Ascending aorta (tissue), 2 donors: ENCODE measurements around the gene TRERF1. TPM values are rescaled to one million over a fixed set of nuclear protein-coding genes. Genes with fewer than 3 reads are reported as not detected.

Experiments
- DNase-seq, 2 donors: peaks; one replicate each; pipeline ENCODE4 v3.0.0-alpha.2; 2019; ENCODE audit warnings: low spot score in 2 of 2
- H3K27ac ChIP-seq, 2 donors: fragments of 200-600 bp; sonication (generic); one replicate each; pipeline ENCODE4 v1.5.1; 2016 to 2017; ENCODE audit warnings: mild to moderate bottlenecking in 1 of 2
- H3K27me3 ChIP-seq: fragments of 200-600 bp; sonication (generic); one replicate; pipeline ENCODE4 v1.5.1; 2017
- H3K36me3 ChIP-seq, 2 donors: fragments of 200-600 bp; sonication (generic); one replicate each; pipeline ENCODE4 v1.5.1; 2016
- H3K4me1 ChIP-seq, 2 donors: fragments of 200-600 bp; sonication (generic); one replicate each; pipeline ENCODE4 v1.5.1; 2016 to 2017; ENCODE audit warnings: mild to moderate bottlenecking in 1 of 2
- H3K4me3 ChIP-seq, 2 donors: fragments of 200-600 bp; sonication (generic); one replicate each; pipeline ENCODE4 v1.5.1; 2016 to 2017; ENCODE audit warnings: mild to moderate bottlenecking in 1 of 2
- H3K9me3 ChIP-seq, 2 donors: fragments of 200-600 bp; sonication (generic); one replicate each; pipeline ENCODE4 v1.5.1; 2016
- CTCF ChIP-seq, 3 experiments: fragments of 200-600 bp in 2 of 3; fragments of 450-650 bp in 1 of 3; sonication (generic) in 2 of 3; IDR thresholded peaks; one replicate each; pipeline ENCODE4 v1.5.1; 2016 to 2019; ENCODE audit warnings: antibody characterized with exemption in 3 of 3, mild to moderate bottlenecking in 1 of 3, moderate library complexity in 1 of 3
- intact Hi-C: fragments of 100-400 bp; cut with DNase I; formaldehyde crosslinking; loops from one replicate; pipeline ENCODE4 v1.15.1; 2023
- total RNA-seq: library from RNA; depleted of rRNA; stranded (reverse); fragments of >200 nt; gene quantifications from one replicate; pipeline ENCODE4 v1.1.0, GENCODE V29; 2016

TRERF1 gene
- total RNA-seq, 1 donor from 2014 or later: 34.1 TPM

- Histone ChIP-seq H3K9me3 (no peaks in the 10 kb centered on the region), H3K4me3 (no peak overlapping the region), H3K27ac (no peak overlapping the region), H3K27me3 (no peaks in the 10 kb centered on the region), H3K36me3 (peaks cover 0 to 16% of the 10 kb centered on the region in 2 donors), H3K4me1 (no peaks in the 10 kb centered on the region)
- DNase-seq: no peak
- intact Hi-C loops: no loop called here
- TF ChIP-seq CTCF (IDR thresholded peaks at IDR 0.05): no peak
These were observed 219.7 kb downstream of the TRERF1 start for GRCh38 chr6:42232035-42232434.

GRCh38 chr6:42230345-42231321 lies 221.1 kb downstream of the TRERF1 start:
- no peak for TF ChIP-seq CTCF (IDR thresholded peaks at IDR 0.05)
- H3K4me3 ChIP-seq: no peak overlapping the region
- no peak for DNase-seq
- intact Hi-C loops: no loop called here
- no peaks in the 10 kb centered on the region for H3K9me3 ChIP-seq
- H3K4me1 ChIP-seq: no peaks in the 10 kb centered on the region
- H3K27me3 ChIP-seq: no peaks in the 10 kb centered on the region
- H3K27ac ChIP-seq: no peak overlapping the region
- peaks cover 0 to 10% of the 10 kb centered on the region in 2 donors for H3K36me3 ChIP-seq

GRCh38 chr6:42229506-42230119 lies 222.1 kb downstream of the TRERF1 start:
- Histone ChIP-seq H3K9me3 (no peaks in the 10 kb centered on the region), H3K27ac (no peak overlapping the region), H3K36me3 (peaks cover 0 to 8% of the 10 kb centered on the region in 2 donors), H3K4me1 (no peaks in the 10 kb centered on the region), H3K27me3 (no peaks in the 10 kb centered on the region), H3K4me3 (no peak overlapping the region)
- intact Hi-C loops: no loop called here
- no peak for TF ChIP-seq CTCF (IDR thresholded peaks at IDR 0.05)
- no peak for DNase-seq

- intact Hi-C loops: no loop called here
- Histone ChIP-seq H3K9me3 (no peaks in the 10 kb centered on the region), H3K27ac (no peak overlapping the region), H3K36me3 (peaks cover 0 to 8% of the 10 kb centered on the region in 2 donors), H3K4me1 (no peaks in the 10 kb centered on the region), H3K27me3 (no peaks in the 10 kb centered on the region), H3K4me3 (no peak overlapping the region)
- TF ChIP-seq CTCF (IDR thresholded peaks at IDR 0.05): no peak
- DNase-seq: no peak
These were observed 223.4 kb downstream of the TRERF1 start for GRCh38 chr6:42228305-42228704.

- no peak overlapping the region for H3K4me3 ChIP-seq
- no peaks in the 10 kb centered on the region for H3K27me3 ChIP-seq
- no peaks in the 10 kb centered on the region for H3K9me3 ChIP-seq
- intact Hi-C loops: no loop called here
- no peak for DNase-seq
- H3K4me1 ChIP-seq: no peaks in the 10 kb centered on the region
- peaks cover 0 to 8% of the 10 kb centered on the region in 2 donors for H3K36me3 ChIP-seq
- no peak overlapping the region for H3K27ac ChIP-seq
- TF ChIP-seq CTCF (IDR thresholded peaks at IDR 0.05): no peak
These were observed 224.4 kb downstream of the TRERF1 start for GRCh38 chr6:42227173-42227850.
